SU-DHL-6 (cell line): ENCODE data around the gene FERMT2.

ENCODE experiments used
- EZH2phosphoT487 ChIP-seq: fragments of 200-600 bp; sonication (generic), shearing (Covaris generic); conservative IDR thresholded peaks from 2 replicates; pipeline ENCODE4 v1.6.1; 2018; ENCODE audit warnings: mild to moderate bottlenecking, antibody characterized with exemption, low read length, moderate library complexity, mixed read lengths
- TF ChIP-seq, protein P1 (sequence below): fragments of 200-600 bp; sonication (generic); IDR thresholded peaks from one replicate; pipeline ENCODE4 v1.5.1; 2017; ENCODE audit warnings: antibody characterized with exemption, mild to moderate bottlenecking, low read length, moderate library complexity; ENCODE audit not compliant: insufficient read depth, poor library complexity, severe bottlenecking

DNA sequence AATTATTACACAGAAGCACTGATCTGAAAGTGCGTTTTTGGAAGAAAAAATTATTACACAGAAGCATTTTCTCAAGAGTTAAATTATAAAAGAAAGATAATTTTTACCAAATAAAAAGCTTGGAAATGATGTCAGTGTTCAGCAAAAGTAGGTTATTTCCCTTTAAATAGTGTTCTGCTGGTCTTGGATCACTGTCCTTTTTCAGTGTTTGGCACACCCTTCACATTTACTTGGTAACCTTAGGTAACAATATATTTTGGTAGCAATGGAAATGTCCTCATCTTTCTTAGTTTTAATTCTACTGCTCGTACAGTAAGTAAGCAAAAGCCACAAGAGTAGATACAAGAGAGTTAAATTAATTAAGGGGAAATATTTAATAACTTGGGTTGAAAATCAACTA, 40.3 kb downstream of the FERMT2 start:
- TF ChIP-seq EZH2phosphoT487: no peak
- TF ChIP-seq, protein P1, sequence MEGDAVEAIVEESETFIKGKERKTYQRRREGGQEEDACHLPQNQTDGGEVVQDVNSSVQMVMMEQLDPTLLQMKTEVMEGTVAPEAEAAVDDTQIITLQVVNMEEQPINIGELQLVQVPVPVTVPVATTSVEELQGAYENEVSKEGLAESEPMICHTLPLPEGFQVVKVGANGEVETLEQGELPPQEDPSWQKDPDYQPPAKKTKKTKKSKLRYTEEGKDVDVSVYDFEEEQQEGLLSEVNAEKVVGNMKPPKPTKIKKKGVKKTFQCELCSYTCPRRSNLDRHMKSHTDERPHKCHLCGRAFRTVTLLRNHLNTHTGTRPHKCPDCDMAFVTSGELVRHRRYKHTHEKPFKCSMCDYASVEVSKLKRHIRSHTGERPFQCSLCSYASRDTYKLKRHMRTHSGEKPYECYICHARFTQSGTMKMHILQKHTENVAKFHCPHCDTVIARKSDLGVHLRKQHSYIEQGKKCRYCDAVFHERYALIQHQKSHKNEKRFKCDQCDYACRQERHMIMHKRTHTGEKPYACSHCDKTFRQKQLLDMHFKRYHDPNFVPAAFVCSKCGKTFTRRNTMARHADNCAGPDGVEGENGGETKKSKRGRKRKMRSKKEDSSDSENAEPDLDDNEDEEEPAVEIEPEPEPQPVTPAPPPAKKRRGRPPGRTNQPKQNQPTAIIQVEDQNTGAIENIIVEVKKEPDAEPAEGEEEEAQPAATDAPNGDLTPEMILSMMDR: no peak
